Measurements from ENCODE around the gene WDR33.

- TF ChIP-seq POLR2A (IDR thresholded peaks at IDR 0.05; ENCODE audit: low read length) (no peak), GATA1 (IDR thresholded peaks at IDR 0.05; ENCODE audit: low read depth, low read length) (no peak)
Measured at GRCh38 chr2:127670957-127671290, 140.0 kb downstream of the WDR33 start.

Data from erythroblast (primary cell).